Fibroblast of villous mesenchyme (primary cell): ENCODE measurements around the gene LARP7. TPM values are rescaled to one million over a fixed set of nuclear protein-coding genes. Genes with fewer than 3 reads are reported as not detected.
"Not testable (repeated sequence)": the region's sequence is repeated elsewhere in the genome, so short reads cannot be mapped to it uniquely, and the experiment has no call there.

ENCODE experiments used
- DNase-seq: peaks from one replicate; pipeline ENCODE4 v3.0.0-alpha.2; 2010; ENCODE audit warnings: low read depth
- H3K4me3 ChIP-seq: 2 replicates; pipeline ENCODE4 v1.5.1; 2011; ENCODE audit warnings: low read depth, mild to moderate bottlenecking, low read length
- small RNA-seq: library from RNA; depleted of rRNA; stranded (forward); fragments of <200 nt; gene quantifications from one replicate; pipeline ENCODE3, GENCODE V24; 2012
- total RNA-seq: library from RNA; depleted of rRNA; stranded (reverse); fragments of >200 nt; gene quantifications from 2 replicates; pipeline ENCODE4 v1.2.3, GENCODE V29; 2012
- TF ChIP-seq, protein P1 (sequence below): IDR thresholded peaks from 2 replicates; pipeline ENCODE4 v1.5.1; 2012; ENCODE audit warnings: low read depth, mild to moderate bottlenecking, low read length; ENCODE audit not compliant: insufficient read depth

LARP7 gene
- total RNA-seq, 1 donor: 28.5 TPM

DNA sequence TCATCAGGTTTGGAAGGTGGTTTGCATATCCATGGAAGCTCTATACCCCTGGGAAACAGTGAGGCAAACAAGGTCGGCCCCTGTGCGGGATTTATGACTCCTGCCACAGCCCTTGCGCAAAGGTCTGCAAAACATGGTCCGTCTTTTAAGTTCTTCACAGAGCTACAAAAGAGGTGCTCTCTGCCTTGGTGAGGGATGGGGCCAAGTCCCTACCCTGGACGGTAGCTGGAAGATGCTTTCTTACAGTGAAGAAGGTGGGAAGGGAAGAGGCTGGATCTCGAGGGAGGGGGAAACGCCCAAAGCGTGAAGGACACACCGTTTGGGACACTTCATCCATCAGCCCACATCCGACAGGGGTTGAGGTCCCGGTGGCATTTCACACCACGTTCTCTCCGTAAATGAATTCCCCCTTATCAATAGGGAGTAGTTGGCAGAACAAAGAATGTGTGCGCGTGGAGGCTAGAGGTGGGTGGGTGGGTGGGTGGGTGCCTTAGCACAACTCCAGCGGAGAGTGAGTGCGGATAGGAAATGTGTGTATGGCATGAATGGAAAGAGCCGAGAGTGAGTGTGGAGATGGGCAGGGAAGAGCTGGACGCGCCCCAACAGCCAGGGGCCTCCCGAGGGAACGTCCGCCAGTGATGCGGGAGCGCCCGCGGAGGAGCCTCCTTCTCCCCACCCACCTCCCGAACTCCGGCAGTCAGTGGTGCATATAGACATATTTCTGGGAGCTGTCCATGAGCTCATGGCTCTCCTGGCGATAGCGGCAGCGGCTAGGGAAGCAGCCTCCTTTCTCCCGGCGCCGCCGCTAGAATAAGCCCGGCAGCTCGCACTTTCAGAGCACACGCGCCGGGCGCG is 68.3 kb downstream of the LARP7 start:
- TF ChIP-seq, protein P1, sequence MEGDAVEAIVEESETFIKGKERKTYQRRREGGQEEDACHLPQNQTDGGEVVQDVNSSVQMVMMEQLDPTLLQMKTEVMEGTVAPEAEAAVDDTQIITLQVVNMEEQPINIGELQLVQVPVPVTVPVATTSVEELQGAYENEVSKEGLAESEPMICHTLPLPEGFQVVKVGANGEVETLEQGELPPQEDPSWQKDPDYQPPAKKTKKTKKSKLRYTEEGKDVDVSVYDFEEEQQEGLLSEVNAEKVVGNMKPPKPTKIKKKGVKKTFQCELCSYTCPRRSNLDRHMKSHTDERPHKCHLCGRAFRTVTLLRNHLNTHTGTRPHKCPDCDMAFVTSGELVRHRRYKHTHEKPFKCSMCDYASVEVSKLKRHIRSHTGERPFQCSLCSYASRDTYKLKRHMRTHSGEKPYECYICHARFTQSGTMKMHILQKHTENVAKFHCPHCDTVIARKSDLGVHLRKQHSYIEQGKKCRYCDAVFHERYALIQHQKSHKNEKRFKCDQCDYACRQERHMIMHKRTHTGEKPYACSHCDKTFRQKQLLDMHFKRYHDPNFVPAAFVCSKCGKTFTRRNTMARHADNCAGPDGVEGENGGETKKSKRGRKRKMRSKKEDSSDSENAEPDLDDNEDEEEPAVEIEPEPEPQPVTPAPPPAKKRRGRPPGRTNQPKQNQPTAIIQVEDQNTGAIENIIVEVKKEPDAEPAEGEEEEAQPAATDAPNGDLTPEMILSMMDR: no peak
- peak; percentile 63 for DNase-seq
- H3K4me3 ChIP-seq: peak overlapping the region; percentile 18

DNA sequence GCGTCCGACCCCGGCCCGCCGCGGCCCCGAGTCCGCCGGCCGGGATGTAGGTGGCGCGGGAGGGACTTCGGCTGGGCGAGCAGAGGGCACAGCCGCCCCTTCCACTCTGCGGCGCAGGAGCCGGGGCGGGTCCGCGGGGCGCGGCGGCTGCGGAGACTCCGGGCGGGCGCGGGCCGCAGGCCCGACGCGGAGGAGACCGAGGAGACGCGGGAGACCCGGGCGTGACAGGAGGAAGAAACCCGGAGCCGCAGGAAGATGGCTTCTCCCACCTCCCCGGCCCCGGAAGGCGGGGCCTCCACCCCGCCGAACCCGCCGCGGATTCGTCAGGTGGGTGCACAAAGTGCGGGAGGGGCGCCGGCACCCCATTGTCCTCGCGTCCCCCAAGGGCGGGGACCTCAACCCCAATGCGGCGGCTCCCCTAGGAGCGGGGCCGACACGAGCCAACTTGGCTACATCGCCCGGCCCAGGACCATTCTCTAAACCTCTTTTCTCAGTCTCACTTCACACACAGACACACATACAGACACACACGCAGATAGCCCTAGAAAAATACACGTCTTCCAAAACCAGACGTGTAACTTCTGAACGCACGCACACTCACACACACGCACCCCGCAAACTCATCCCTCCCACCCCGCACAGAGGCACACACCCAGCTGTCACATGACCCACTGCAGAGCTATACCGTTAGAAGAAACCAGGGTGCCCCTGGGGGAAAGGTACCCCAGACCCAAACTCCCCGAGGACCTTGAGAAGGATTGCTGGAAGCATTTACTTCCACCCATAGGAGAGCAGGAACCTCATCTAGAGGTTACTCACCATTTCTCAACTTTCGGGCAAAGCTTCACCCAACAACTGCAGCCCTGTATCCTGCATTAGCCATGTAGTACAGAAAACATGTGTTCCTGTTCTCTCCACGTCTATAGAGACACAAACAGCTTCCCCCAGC is 69.2 kb downstream of the LARP7 start:
- H3K4me3 ChIP-seq: peak overlapping the region; percentile 48
- not testable (repeated sequence) for DNase-seq

GRCh38 chr4:112706840-112707207 is 69.9 kb downstream of the LARP7 start:
- no peak overlapping the region for H3K4me3 ChIP-seq
- TF ChIP-seq, protein P1: no peak
- no peak for DNase-seq

Small RNA genes within 50 kb of the gene (small RNA-seq; reads per million reads assigned to genes)
- not detected for gene MIR302A
- gene MIR302C: not detected
- gene MIR302D: not detected
- gene MIR367: not detected
- gene WRBP1: not detected

Other genes starting within 250 kb of the LARP7 start
- gene NEUROG2, start 121.0 kb upstream of the LARP7 start, total RNA-seq: not detected in 2 replicates
- gene ZGRF1, start 234 bp upstream of the LARP7 start, total RNA-seq: 10.0 and 15.1 TPM in 2 replicates